ENCODE measurements around the gene UBXN2A.

GRCh38 chr2:24022324-24022974 lies 82.2 kb downstream of the UBXN2A start:
- TF ChIP-seq ZNF785 (tag by site-specific recombination; IDR thresholded peaks at IDR 0.05) (no peak), ZNF561 (tag by site-specific recombination; IDR thresholded peaks at IDR 0.05; ENCODE audit: borderline replicate concordance) (no peak), CTCF (tag by site-specific recombination; IDR thresholded peaks at IDR 0.05) (no peak), SALL2 (tag by site-specific recombination; IDR thresholded peaks at IDR 0.05; ENCODE audit: borderline replicate concordance) (no peak), SP7 (tag by site-specific recombination; IDR thresholded peaks at IDR 0.05) (no peak), ZNF585B (tag by site-specific recombination; IDR thresholded peaks at IDR 0.05) (no peak), GLI2 (tag by site-specific recombination; IDR thresholded peaks at IDR 0.05; ENCODE audit: borderline replicate concordance, low read depth) (no peak), ZNF155 (tag by site-specific recombination; IDR thresholded peaks at IDR 0.05) (no peak), ZNF777 (tag by site-specific recombination; IDR thresholded peaks at IDR 0.05; ENCODE audit: borderline replicate concordance) (no peak), ZNF112 (tag by site-specific recombination; IDR thresholded peaks at IDR 0.05) (no peak), ZNF600 (tag by site-specific recombination; IDR thresholded peaks at IDR 0.05) (no peak)
- TF ChIP-seq, protein P1, sequence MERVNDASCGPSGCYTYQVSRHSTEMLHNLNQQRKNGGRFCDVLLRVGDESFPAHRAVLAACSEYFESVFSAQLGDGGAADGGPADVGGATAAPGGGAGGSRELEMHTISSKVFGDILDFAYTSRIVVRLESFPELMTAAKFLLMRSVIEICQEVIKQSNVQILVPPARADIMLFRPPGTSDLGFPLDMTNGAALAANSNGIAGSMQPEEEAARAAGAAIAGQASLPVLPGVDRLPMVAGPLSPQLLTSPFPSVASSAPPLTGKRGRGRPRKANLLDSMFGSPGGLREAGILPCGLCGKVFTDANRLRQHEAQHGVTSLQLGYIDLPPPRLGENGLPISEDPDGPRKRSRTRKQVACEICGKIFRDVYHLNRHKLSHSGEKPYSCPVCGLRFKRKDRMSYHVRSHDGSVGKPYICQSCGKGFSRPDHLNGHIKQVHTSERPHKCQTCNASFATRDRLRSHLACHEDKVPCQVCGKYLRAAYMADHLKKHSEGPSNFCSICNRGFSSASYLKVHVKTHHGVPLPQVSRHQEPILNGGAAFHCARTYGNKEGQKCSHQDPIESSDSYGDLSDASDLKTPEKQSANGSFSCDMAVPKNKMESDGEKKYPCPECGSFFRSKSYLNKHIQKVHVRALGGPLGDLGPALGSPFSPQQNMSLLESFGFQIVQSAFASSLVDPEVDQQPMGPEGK (tag by site-specific recombination; IDR thresholded peaks at IDR 0.05), result no peak

Data from HEK293 (cell line).